BJ (cell line): ENCODE data around the gene LTF. TPM values are rescaled to one million over a fixed set of nuclear protein-coding genes. Genes with fewer than 3 reads are reported as not detected.

Experiments used
- CTCF ChIA-PET: fragments of 350-600 bp; formaldehyde crosslinking; extraction: SDS; loops from one replicate; lab custom pipeline; 2021; ENCODE audit warnings: antibody characterized with exemption, inconsistent platforms; lab: Yijun Ruan, JAX
- POLR2A ChIA-PET: fragments of 300-600 bp; sonication (Branson Sonifier 250); formaldehyde crosslinking; extraction: SDS; loops from one replicate; lab custom pipeline; 2021; ENCODE audit warnings: antibody characterized with exemption; lab: Charles Lee
- DNase-seq: peaks from one replicate; pipeline ENCODE4 v3.0.0-alpha.2; 2011; ENCODE audit warnings: low read depth
- H3K27me3 ChIP-seq: 2 replicates; pipeline ENCODE4 v1.6.0; 2011; ENCODE audit warnings: low read length; ENCODE audit not compliant: control insufficient read depth, insufficient read depth
- H3K36me3 ChIP-seq: 2 replicates; pipeline ENCODE4 v1.5.1; 2011; ENCODE audit warnings: low read length; ENCODE audit not compliant: control insufficient read depth, insufficient read depth
- H3K4me3 ChIP-seq: 2 replicates; pipeline ENCODE4 v1.5.1; 2011; ENCODE audit warnings: low read depth, mild to moderate bottlenecking, control low read depth, low read length
- CTCF ChIP-seq: IDR thresholded peaks from 2 replicates; pipeline ENCODE4 v1.5.1; 2011; ENCODE audit warnings: low read depth, mild to moderate bottlenecking, control low read depth, inconsistent platforms, low read length, moderate library complexity; ENCODE audit not compliant: insufficient read depth
- polyA plus RNA-seq: library from polyadenylated mRNA; depleted of rRNA; stranded (reverse); fragments of >200 nt; gene quantifications from 2 replicates; pipeline ENCODE4 v1.2.3, GENCODE V29; 2011

The LTF gene
- polyA plus RNA-seq, 1 experiment = not detected

GRCh38 chr3:46466273-46466672 is 1.6 kb upstream of the LTF start:
- POLR2A ChIA-PET = no interaction called here

GRCh38 chr3:46465196-46465520 is 453 bp upstream of the LTF start:
- peaks cover 24% of the 10 kb centered on the region for H3K27me3 ChIP-seq
- DNase-seq = no peak
- ChIA-PET CTCF (interaction anchor here (1.8 kb wide), 1 partner anchor 15 kb away, joined by 4 read pairs; no protein-coding TSS in a partner anchor), POLR2A (no interaction called here)
- no peak overlapping the region for H3K4me3 ChIP-seq
- no peaks in the 10 kb centered on the region for H3K36me3 ChIP-seq
- TF ChIP-seq CTCF = no peak

More at GRCh38 chr3:46466273-46466672, 1.6 kb upstream of the LTF start:
- no peak for TF ChIP-seq CTCF
- no peaks in the 10 kb centered on the region for H3K36me3 ChIP-seq
- no peak overlapping the region for H3K4me3 ChIP-seq
- no peak for DNase-seq
- peaks cover 33% of the 10 kb centered on the region for H3K27me3 ChIP-seq
- CTCF ChIA-PET = interaction anchor here (1.5 to 1.8 kb wide), 2 partner anchors 16 to 22 kb away, joined by 4 read pairs; no protein-coding TSS in a partner anchor

GRCh38 chr3:46463868-46464241 is 850 bp downstream of the LTF start:
- no peaks in the 10 kb centered on the region for H3K36me3 ChIP-seq
- POLR2A ChIA-PET = no interaction called here
- TF ChIP-seq CTCF = no peak
- no peak overlapping the region for H3K4me3 ChIP-seq
- CTCF ChIA-PET = interaction anchor here (0.7 to 2.1 kb wide), 2 partner anchors 14 to 25 kb away, joined by 3 to 9 read pairs; no protein-coding TSS in a partner anchor
- DNase-seq = no peak
- H3K27me3 ChIP-seq = peaks cover 22% of the 10 kb centered on the region

GRCh38 chr3:46463120-46463867 is 1.4 kb downstream of the LTF start:
- DNase-seq = no peak
- Histone ChIP-seq H3K36me3 (no peaks in the 10 kb centered on the region), H3K27me3 (peaks cover 19% of the 10 kb centered on the region), H3K4me3 (no peak overlapping the region)
- POLR2A ChIA-PET = no interaction called here
- TF ChIP-seq CTCF = no peak
- CTCF ChIA-PET = interaction anchor here (0.7 to 2.1 kb wide), 6 partner anchors 13 to 169 kb away, joined by 3 to 9 read pairs (median 4); no protein-coding TSS in a partner anchor

- POLR2A ChIA-PET = no interaction called here
- H3K36me3 ChIP-seq = no peaks in the 10 kb centered on the region
- H3K4me3 ChIP-seq = no peak overlapping the region
- no peak for DNase-seq
- CTCF ChIA-PET = interaction anchor here (0.8 to 2.1 kb wide), 9 partner anchors 10 to 437 kb away, joined by 3 to 9 read pairs (median 4); no protein-coding TSS in a partner anchor
- no peak for TF ChIP-seq CTCF
- H3K27me3 ChIP-seq = peaks cover 19% of the 10 kb centered on the region
These were observed 2.2 kb downstream of the LTF start for GRCh38 chr3:46462511-46462910.
